ENCODE data around the gene NOP53. TPM values are rescaled to one million over a fixed set of nuclear protein-coding genes. Genes with fewer than 3 reads are reported as not detected.

The NOP53 gene
- total RNA-seq, 6 experiments from 2014 or later, result 73.6 to 105 (median 79.4) TPM

DNA sequence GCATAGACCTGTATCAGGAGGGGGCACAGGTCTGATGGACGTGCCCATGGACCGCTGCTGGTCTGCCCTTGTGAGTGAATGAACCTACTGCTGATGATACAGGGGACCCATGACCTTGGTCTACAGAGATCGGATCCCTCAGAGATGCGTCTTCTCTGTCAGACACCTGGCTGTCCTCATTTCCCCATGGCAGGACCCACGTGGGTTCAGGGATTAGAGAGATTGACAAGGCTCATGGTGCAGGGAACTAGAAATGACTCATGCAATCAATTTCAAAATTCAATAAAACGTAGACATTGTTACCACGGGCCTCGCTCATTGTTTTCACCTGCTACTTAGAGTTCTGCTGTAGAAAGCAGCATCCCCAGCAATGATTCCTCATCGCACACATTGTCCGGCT, 60.0 kb downstream of the NOP53 start:
- ATAC-seq (no peak), DNase-seq (no peak)
- Histone ChIP-seq H3K4me1 (no peaks in the 10 kb centered on the region), H3K36me3 (no peaks in the 10 kb centered on the region), H3K27me3 (no peaks in the 10 kb centered on the region), H3K9me3 (no peaks in the 10 kb centered on the region), H3K27ac (no peak overlapping the region), H3K4me3 (no peak overlapping the region)
- no peak for TF ChIP-seq POLR2A (IDR thresholded peaks at IDR 0.05)
- TF ChIP-seq, protein P1, sequence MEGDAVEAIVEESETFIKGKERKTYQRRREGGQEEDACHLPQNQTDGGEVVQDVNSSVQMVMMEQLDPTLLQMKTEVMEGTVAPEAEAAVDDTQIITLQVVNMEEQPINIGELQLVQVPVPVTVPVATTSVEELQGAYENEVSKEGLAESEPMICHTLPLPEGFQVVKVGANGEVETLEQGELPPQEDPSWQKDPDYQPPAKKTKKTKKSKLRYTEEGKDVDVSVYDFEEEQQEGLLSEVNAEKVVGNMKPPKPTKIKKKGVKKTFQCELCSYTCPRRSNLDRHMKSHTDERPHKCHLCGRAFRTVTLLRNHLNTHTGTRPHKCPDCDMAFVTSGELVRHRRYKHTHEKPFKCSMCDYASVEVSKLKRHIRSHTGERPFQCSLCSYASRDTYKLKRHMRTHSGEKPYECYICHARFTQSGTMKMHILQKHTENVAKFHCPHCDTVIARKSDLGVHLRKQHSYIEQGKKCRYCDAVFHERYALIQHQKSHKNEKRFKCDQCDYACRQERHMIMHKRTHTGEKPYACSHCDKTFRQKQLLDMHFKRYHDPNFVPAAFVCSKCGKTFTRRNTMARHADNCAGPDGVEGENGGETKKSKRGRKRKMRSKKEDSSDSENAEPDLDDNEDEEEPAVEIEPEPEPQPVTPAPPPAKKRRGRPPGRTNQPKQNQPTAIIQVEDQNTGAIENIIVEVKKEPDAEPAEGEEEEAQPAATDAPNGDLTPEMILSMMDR (IDR thresholded peaks at IDR 0.05), result no peak
- intact Hi-C loops (cut with DNase I), result no loop called here
- WGBS (ENCODE audit: insufficient coverage, low coverage, low lambda C conversion rate, missing lambda C conversion rate), result 57% methylated on average over 6 of the region's 10 CpGs

DNA sequence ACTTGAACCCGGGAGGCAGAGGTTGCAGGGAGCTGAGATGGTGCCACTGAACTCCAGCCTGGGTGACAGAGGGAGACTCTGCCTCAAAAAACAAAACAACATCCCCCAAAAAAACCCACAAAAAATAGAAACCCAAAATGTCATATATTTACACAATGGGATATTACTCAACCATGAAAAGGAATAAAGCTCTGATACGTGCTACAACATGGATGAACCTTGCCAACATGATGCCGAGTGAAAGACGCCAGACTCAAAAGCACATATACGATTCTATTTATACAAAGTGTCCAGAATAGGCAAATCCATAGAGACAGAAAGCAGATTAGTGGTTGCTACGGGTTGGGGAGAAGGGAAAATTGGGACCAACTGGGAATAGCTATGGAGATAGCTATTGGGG, 61.1 kb downstream of the NOP53 start:
- Histone ChIP-seq H3K27ac (no peak overlapping the region), H3K36me3 (no peaks in the 10 kb centered on the region), H3K4me1 (no peaks in the 10 kb centered on the region), H3K9me3 (no peaks in the 10 kb centered on the region), H3K4me3 (no peak overlapping the region), H3K27me3 (no peaks in the 10 kb centered on the region)
- DNase-seq, result no peak
- no peak for ATAC-seq
- TF ChIP-seq, protein P1 (IDR thresholded peaks at IDR 0.05), result no peak
- no peak for TF ChIP-seq POLR2A (IDR thresholded peaks at IDR 0.05)
- intact Hi-C loops (cut with DNase I), result no loop called here
- 75% methylated on average over 6 of the region's 6 CpGs for WGBS (ENCODE audit: insufficient coverage, low coverage, low lambda C conversion rate, missing lambda C conversion rate)

Small RNA genes within 50 kb of the gene (small RNA-seq; reads per million reads assigned to genes)
- 0 reads per million in 2 experiments for gene AC008745.1
- 0 reads per million in 2 experiments for gene SNORD23

Other genes starting within 250 kb of the NOP53 start
- 100 to 1,000 TPM in 2 of 6 experiments, 10 to 100 TPM in 4; 83.0 to 179 (median 96.0) TPM for gene NAPA, start 230.5 kb upstream of the NOP53 start, total RNA-seq
- gene ZNF541, start 172.4 kb upstream of the NOP53 start, total RNA-seq, result under 1 TPM in 4 of 6 experiments, not detected in 2; 0.12 to 0.25 (median 0.17) TPM
- 1 to 10 TPM; 3.7 to 7.3 (median 6.4) TPM for gene BICRA, start 136.4 kb upstream of the NOP53 start, total RNA-seq
- 10 to 100 TPM in 3 of 6 experiments, 1 to 10 TPM in 3; 3.6 to 20.2 (median 12.8) TPM for gene EHD2, start 32.1 kb upstream of the NOP53 start, total RNA-seq
- gene SELENOW, start 33.2 kb downstream of the NOP53 start, total RNA-seq, result 100 to 1,000 TPM in 3 of 6 experiments, 10 to 100 TPM in 3; 46.4 to 141 (median 83.0) TPM
- not detected for gene TPRX1, start 59.0 kb downstream of the NOP53 start, total RNA-seq
- gene CRX, start 76.4 kb downstream of the NOP53 start, total RNA-seq, result not detected
- not detected for gene TPRX2, start 113.7 kb downstream of the NOP53 start, total RNA-seq
- 1,000 to 10,000 TPM in 1 of 6 experiments, 100 to 1,000 TPM in 5; 156 to 1,019 (median 382) TPM for gene SULT2A1, start 140.8 kb downstream of the NOP53 start, total RNA-seq
- not detected for gene BSPH1, start 246.6 kb downstream of the NOP53 start, total RNA-seq
- not detected for gene ELSPBP1, start 249.1 kb downstream of the NOP53 start, total RNA-seq

Data from right lobe of liver (tissue), 6 donors.